A673 (cell line): ENCODE data around the gene JMJD7. TPM values are rescaled to one million over a fixed set of nuclear protein-coding genes. Genes with fewer than 3 reads are reported as not detected.

Experiments
- BruUV-seq: library from RNA; stranded (reverse); fragments of 400-500 nt; replicated peaks from 2 replicates; lab custom pipeline; 2021; lab: Mats Ljungman, UMichigan
- CTCF ChIA-PET: fragments of 300-600 bp; sonication (Branson Sonifier 250); formaldehyde crosslinking; loops from one replicate; lab custom pipeline; 2022; ENCODE audit warnings: antibody characterized with exemption; lab: Charles Lee
- POLR2A ChIA-PET: fragments of 300-600 bp; sonication (Branson Sonifier 250); formaldehyde crosslinking; loops from one replicate; lab custom pipeline; 2022; ENCODE audit warnings: antibody characterized with exemption; ENCODE audit not compliant: low non-redundant PET; lab: Charles Lee
- DNase-seq: peaks from one replicate; pipeline ENCODE4 v3.0.0-alpha.2; 2015; ENCODE audit warnings: low spot score
- H3K27ac ChIP-seq: fragments of 200-600 bp; sonication (generic); 2 replicates; pipeline ENCODE4 v1.5.1; 2016; ENCODE audit warnings: mixed run types, low read depth, mild to moderate bottlenecking, mixed read lengths, antibody characterized with exemption, low read length; ENCODE audit not compliant: poor library complexity, severe bottlenecking
- H3K27me3 ChIP-seq: fragments of 200-600 bp; sonication (generic); replicated peaks from 2 replicates; pipeline ENCODE4 v1.6.1; 2017; ENCODE audit warnings: mixed run types, low read depth, mild to moderate bottlenecking, mixed read lengths, antibody characterized with exemption, low read length; ENCODE audit not compliant: insufficient read depth, poor library complexity
- H3K36me3 ChIP-seq: fragments of 200-600 bp; sonication (generic); 2 replicates; pipeline ENCODE4 v1.6.1; 2016; ENCODE audit warnings: mixed run types, mild to moderate bottlenecking, mixed read lengths, antibody characterized with exemption, low read length; ENCODE audit not compliant: insufficient read depth, poor library complexity, severe bottlenecking
- H3K4me1 ChIP-seq: fragments of 200-600 bp; sonication (generic); 2 replicates; pipeline ENCODE4 v1.6.1; 2017; ENCODE audit warnings: mixed run types, mild to moderate bottlenecking, mixed read lengths, antibody characterized with exemption, low read length; ENCODE audit not compliant: insufficient read depth, poor library complexity, severe bottlenecking
- H3K4me3 ChIP-seq: fragments of 200-600 bp; sonication (generic); 2 replicates; pipeline ENCODE4 v1.5.1; 2016; ENCODE audit warnings: low read depth, mixed run types, mild to moderate bottlenecking, mixed read lengths, low read length; ENCODE audit not compliant: poor library complexity, severe bottlenecking
- H3K9me3 ChIP-seq: fragments of 200-600 bp; sonication (generic); 2 replicates; pipeline ENCODE4 v1.6.1; 2016; ENCODE audit warnings: mixed run types, low read depth, mild to moderate bottlenecking, mixed read lengths, antibody characterized with exemption, low read length; ENCODE audit not compliant: poor library complexity, severe bottlenecking
- CTCF ChIP-seq: fragments of 300-800, 200-600 bp; sonication (generic); conservative IDR thresholded peaks from 2 replicates; pipeline ENCODE4 v1.5.1; 2017; ENCODE audit warnings: low read depth, mild to moderate bottlenecking, antibody characterized with exemption, low read length, moderate library complexity, mixed read lengths
- EZH2 ChIP-seq: fragments of 200-600 bp; sonication (generic); IDR thresholded peaks from 2 replicates; pipeline ENCODE4 v1.6.1; 2017; ENCODE audit warnings: borderline replicate concordance, low read depth, mild to moderate bottlenecking, mixed read lengths, antibody characterized with exemption, low read length; ENCODE audit not compliant: poor library complexity, severe bottlenecking
- intact Hi-C: fragments of 100-400 bp; cut with micrococcal nuclease; formaldehyde crosslinking; loops from one replicate; pipeline ENCODE4 v1.10.0; 2022; ENCODE audit not compliant: unreplicated experiment
- total RNA-seq: library from RNA; stranded (reverse); gene quantifications from 2 replicates; pipeline ENCODE4 v1.2.3, GENCODE V29; 2021

Gene JMJD7
- total RNA-seq, 1 experiment from 2014 or later = 18.8 TPM

GRCh38 chr15:41798607-41799487, 29.0 kb upstream of the JMJD7 start:
- DNase-seq = no peak
- Histone ChIP-seq H3K4me3 (no peak overlapping the region), H3K4me1 (peaks cover 24% of the 10 kb centered on the region), H3K36me3 (peaks cover 2% of the 10 kb centered on the region), H3K9me3 (no peaks in the 10 kb centered on the region), H3K27ac (no peak overlapping the region), H3K27me3 (no peaks in the 10 kb centered on the region)
- POLR2A ChIA-PET = no interaction called here
- BruUV-seq = no TSS peak
- TF ChIP-seq EZH2 = no peak
- TF ChIP-seq CTCF = no peak
- CTCF ChIA-PET = no interaction called here
- intact Hi-C loops = no loop called here

- no TSS peak for BruUV-seq
- CTCF ChIA-PET = no interaction called here
Measured at GRCh38 chr15:41799488-41799805, 28.4 kb upstream of the JMJD7 start.

GRCh38 chr15:41801185-41801584, 26.7 kb upstream of the JMJD7 start:
- H3K4me3 ChIP-seq = no peak overlapping the region
- TF ChIP-seq EZH2 (no peak), CTCF (no peak)
- POLR2A ChIA-PET = no interaction called here
- no TSS peak for BruUV-seq
- H3K9me3 ChIP-seq = no peaks in the 10 kb centered on the region
- H3K36me3 ChIP-seq = peaks cover 2% of the 10 kb centered on the region
- no peaks in the 10 kb centered on the region for H3K27me3 ChIP-seq
- DNase-seq = no peak
- CTCF ChIA-PET = no interaction called here
- intact Hi-C loops = no loop called here
- H3K27ac ChIP-seq = no peak overlapping the region
- H3K4me1 ChIP-seq = peaks cover 14% of the 10 kb centered on the region

More at GRCh38 chr15:41799488-41799805, 28.4 kb upstream of the JMJD7 start:
- Histone ChIP-seq H3K36me3 (peaks cover 2% of the 10 kb centered on the region), H3K4me3 (no peak overlapping the region), H3K4me1 (peaks cover 24% of the 10 kb centered on the region), H3K27ac (no peak overlapping the region), H3K9me3 (no peaks in the 10 kb centered on the region), H3K27me3 (no peaks in the 10 kb centered on the region)
- POLR2A ChIA-PET = no interaction called here
- TF ChIP-seq CTCF (no peak), EZH2 (no peak)
- DNase-seq = no peak
- intact Hi-C loops = no loop called here
